ENCODE data around the gene NDUFV1.
"Not testable (repeated sequence)": the region's sequence is repeated elsewhere in the genome, so short reads cannot be mapped to it uniquely, and the experiment has no call there.

NDUFV1 gene

DNA sequence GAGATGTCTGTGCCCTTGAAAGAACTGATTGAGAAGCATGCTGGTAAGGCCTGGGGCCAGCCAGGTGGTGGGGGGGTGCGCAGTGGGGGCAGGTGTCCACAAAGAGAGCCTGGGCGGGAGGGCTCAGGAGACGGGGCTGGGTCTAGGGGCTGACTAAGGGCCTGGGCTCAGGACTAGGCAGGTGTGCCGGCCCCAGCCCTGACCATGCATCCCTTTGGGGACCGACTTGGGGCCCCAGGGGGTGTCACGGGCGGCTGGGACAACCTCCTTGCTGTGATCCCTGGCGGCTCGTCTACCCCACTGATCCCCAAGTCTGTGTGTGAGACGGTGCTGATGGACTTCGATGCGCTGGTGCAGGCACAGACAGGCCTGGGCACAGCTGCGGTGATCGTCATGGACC is 4.4 kb downstream of the NDUFV1 start:
- no peak for DNase-seq

DNA sequence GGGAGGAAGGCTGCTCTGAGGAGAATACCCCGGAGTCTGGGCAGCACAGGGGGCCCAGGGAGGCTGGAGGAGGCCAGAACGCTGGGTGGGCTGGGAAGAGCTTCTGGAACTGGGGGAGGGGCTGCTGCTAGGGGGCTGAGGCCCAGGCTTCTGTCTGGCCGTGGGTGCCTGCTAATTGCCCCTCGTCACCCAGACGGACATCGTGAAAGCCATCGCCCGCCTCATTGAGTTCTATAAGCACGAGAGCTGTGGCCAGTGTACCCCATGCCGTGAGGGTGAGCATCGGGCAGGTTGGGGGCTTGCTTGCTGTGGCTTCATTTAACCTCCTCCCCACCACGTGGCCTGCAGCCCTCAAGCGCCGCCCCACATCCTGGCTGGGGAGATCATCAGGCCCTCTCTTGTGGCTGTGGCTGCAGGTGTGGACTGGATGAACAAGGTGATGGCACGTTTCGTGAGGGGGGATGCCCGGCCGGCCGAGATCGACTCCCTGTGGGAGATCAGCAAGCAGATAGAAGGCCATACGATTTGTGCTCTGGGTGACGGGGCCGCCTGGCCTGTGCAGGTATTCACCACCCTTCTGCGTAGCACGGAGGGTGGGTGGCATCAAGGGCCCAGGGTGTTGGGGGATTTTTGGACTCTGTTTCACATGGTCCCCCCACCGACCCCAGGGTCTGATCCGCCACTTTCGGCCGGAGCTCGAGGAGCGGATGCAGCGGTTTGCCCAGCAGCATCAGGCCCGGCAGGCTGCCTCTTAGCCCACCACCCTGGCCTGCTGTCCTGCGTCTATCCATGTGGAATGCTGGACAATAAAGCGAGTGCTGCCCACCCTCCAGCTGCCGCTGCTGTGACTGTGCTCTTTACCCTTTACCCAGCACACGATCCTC is 5.2 kb downstream of the NDUFV1 start:
- no peak for DNase-seq

GRCh38 chr11:67612751-67613150 is 6.0 kb downstream of the NDUFV1 start:
- DNase-seq, result no peak

GRCh38 chr11:67613313-67613959 is 6.7 kb downstream of the NDUFV1 start:
- no peak for DNase-seq

DNA sequence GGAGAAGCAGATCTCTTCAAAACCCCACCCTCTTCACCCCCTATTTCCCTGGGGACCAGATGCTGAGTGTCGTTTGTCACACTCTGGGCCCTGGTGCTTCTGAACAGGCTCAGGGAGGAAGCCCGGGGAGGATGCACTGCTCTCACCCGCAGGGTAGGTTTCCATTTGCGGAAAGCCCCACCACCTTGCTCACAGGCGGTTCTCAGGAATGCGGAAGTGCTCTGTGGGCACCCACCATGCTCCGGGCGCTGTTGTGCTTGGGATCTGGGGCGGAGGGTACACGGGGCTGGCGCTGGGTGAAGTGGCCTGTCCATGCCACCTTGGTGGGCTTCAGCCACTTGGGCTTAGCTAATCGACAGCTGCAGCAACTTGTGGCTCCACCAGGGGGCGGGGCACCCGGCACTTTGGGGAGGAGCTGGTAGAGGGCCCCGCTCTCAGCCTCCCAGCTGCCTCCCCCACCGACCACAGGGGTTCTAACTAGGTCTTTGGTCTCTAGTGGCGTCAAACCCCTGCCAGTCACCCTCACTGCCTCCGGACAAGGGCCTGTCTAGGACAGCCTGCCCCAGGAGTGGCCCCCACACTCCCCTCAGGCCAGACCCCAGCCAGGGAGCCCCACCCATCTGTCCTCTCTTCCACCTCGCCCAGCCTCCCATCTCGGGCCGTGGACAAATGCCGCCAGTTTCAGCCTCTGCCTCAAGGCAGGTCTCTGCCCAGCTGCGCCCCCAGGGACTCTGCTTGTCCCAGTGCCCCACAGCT is 7.4 kb downstream of the NDUFV1 start:
- DNase-seq, result peak in 10 of 56 donors; percentile 14 to 57 (median 34)

GRCh38 chr11:67614730-67615714 is 8.3 kb downstream of the NDUFV1 start:
- no peak for DNase-seq

DNA sequence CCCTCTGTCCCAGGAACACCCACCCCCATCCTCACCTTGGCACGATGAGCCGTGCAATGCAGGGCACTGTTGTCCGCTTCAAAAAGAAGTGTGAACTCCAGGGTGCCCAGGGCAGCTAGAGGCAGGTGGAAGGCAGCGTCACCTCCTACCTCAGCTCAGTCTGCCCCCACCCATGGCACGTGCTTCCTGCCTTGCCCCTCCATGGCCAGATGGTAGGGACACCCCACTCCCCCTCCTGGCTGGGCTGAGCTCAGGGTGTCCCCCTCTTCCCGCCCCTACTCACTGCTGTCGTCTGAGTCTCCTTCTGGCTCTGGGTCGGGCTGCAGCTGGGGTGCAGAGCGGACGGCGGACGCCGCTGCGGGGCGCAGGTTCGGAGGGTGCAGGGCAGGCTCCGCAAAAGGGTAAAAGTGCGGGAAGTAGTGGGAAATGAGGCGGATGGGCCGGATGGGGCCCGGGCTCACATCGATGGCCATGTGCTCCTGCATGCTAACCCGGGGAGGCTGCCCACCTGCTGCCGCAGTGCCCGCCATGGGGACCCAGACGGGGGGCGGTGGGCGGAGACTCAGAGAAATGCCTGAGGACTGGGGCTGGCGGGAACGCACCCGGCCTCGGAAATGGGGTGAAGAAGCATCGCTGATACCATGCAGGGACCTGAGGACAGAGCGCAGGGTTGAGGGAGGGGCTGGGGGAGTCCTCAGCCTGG is 9.1 kb downstream of the NDUFV1 start:
- DNase-seq, result no peak

DNA sequence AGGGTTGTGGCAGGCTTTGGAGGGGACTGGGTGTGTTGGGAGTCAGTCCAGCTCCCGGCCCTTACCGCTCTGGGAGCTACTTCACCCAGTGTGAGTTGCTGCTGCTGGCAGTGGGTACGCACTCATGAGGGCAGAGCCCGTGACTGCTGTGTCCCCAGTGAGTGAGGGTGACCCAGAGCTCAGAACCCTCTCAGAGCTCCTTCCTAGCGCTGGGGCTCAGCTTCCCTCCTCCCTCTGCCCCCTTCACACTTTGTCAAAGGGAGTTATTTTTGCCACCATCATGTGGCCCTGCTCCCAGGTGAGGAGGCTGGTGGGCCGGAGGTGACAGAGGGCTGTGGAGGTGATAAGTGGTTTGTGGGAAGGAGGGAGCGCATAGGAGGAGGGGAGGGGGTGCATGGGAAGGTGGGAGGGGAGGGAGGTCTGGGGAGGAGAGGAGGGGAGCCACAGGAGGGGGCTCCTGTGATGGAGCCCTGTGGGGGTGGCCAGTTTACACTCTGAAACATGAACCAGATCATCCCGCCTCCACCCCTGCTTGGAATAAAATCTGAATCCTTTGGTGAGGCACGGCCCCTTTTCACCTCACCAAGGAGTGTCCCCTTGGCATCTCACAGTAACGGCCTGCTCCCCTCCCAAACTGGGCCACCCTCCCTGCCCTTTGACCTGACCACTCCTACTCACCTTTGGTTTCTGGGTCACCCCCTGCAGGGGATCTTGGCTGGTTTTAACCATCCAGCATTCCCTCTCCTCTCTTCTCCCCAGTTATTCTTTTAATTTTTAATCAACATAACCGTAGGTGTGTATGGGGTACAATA is 9.9 kb downstream of the NDUFV1 start:
- DNase-seq, result peak in 1 of 56 donors; percentile 15

- DNase-seq, result no peak
Measured at GRCh38 chr11:67617243-67617953, 10.7 kb downstream of the NDUFV1 start.

GRCh38 chr11:67618901-67619659 is 12.3 kb downstream of the NDUFV1 start:
- DNase-seq, result peak in 1 of 56 donors; percentile 16

GRCh38 chr11:67619683-67620618 is 13.2 kb downstream of the NDUFV1 start:
- DNase-seq, result not testable (repeated sequence)

DNA sequence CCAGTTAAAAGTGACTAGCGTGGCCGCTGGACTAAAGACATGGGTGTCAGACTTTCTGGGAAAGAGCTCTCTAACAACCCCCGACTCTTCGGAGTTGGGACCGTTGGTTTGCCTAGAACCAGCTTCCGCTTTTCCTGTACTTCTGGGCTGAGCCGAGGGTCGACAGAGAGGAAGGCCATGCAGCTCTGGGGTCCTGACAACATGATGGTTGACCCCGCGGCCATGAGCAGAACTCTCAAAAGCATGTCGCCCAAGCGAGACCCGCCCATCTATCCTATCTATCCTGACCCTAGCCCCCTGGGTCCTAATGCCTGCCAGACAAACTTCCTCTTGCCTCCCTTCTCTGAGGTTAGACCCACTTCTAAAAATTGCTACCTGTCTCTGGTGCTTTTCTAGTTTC is 13.9 kb downstream of the NDUFV1 start:
- not testable (repeated sequence) for DNase-seq

DNA sequence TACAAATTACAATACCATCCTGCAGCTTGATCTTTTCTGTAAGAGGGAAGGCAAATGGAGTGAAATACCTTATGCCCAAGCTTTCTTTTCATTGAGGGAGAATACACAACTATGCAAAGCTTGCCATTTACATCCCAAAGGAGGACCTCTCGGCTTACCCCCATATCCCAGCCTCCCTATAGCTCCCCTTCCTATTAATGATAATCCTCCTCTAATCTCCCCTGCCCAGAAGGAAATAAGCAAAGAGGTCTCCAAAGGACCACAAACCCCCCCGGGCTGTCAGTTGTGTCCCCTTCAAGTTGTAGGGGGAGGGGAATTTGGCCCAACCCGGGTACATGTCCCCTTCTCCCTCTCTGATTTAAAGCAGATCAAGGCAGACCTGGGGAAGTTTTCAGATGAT is 15.2 kb downstream of the NDUFV1 start:
- not testable (repeated sequence) for DNase-seq

DNA sequence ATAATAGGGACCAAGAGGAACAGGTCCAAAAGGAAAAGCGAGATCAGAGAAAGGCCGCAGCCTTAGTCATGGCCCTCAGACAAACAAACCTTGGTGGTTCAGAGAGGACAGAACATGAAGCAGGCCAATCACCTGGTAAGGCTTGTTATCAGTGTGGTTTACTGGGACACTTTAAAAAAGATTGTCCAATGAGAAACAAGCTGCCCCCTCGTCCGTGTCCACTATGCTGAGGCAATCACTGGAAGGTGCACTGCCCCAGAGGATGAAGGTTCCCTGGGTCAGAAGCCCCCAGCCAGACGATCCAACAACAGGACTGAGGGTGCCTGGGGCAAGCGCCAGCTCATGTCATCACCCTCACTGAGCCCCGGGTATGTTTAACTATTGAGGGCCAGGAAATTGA is 16.2 kb downstream of the NDUFV1 start:
- DNase-seq, result not testable (repeated sequence)

GRCh38 chr11:67623795-67624194 is 17.1 kb downstream of the NDUFV1 start:
- not testable (repeated sequence) for DNase-seq

GRCh38 chr11:67626131-67626833 is 19.5 kb downstream of the NDUFV1 start:
- not testable (repeated sequence) for DNase-seq
